Activated T-cell treated with anti-CD3 and anti-CD28 coated beads for 48 hours (primary cell): ENCODE data around the gene RIPOR3.
"Not testable (repeated sequence)": the region's sequence is repeated elsewhere in the genome, so short reads cannot be mapped to it uniquely, and the experiment has no call there.

ENCODE experiments used
- DNase-seq: peaks from one replicate; pipeline ENCODE4 v3.0.0-alpha.2; 2020; ENCODE audit warnings: low read depth

RIPOR3 gene

GRCh38 chr20:50607436-50607835, 83.9 kb downstream of the RIPOR3 start:
- DNase-seq = no peak

GRCh38 chr20:50605136-50605535, 86.2 kb downstream of the RIPOR3 start:
- DNase-seq = no peak

GRCh38 chr20:50604451-50604850, 86.9 kb downstream of the RIPOR3 start:
- DNase-seq = no peak

- DNase-seq = no peak
These were observed 88.8 kb downstream of the RIPOR3 start for GRCh38 chr20:50602432-50603088.

GRCh38 chr20:50601511-50602431, 89.6 kb downstream of the RIPOR3 start:
- no peak for DNase-seq

- no peak for DNase-seq
These were observed 91.0 kb downstream of the RIPOR3 start for GRCh38 chr20:50600281-50600895.

- not testable (repeated sequence) for DNase-seq
These were observed 92.6 kb downstream of the RIPOR3 start for GRCh38 chr20:50598768-50599167.

- no peak for DNase-seq
These were observed 93.3 kb downstream of the RIPOR3 start for GRCh38 chr20:50598074-50598473.

GRCh38 chr20:50597406-50597969, 93.9 kb downstream of the RIPOR3 start:
- DNase-seq = no peak

- DNase-seq = no peak
These were observed 94.7 kb downstream of the RIPOR3 start for GRCh38 chr20:50596694-50597021.

GRCh38 chr20:50595988-50596693, 95.2 kb downstream of the RIPOR3 start:
- no peak for DNase-seq

- no peak for DNase-seq
These were observed 95.9 kb downstream of the RIPOR3 start for GRCh38 chr20:50595433-50595895.

- no peak for DNase-seq
These were observed 96.5 kb downstream of the RIPOR3 start for GRCh38 chr20:50594591-50595432.

- DNase-seq = no peak
These were observed 97.1 kb downstream of the RIPOR3 start for GRCh38 chr20:50594231-50594590.

GRCh38 chr20:50593005-50593335, 98.4 kb downstream of the RIPOR3 start:
- no peak for DNase-seq

- no peak for DNase-seq
These were observed 98.9 kb downstream of the RIPOR3 start for GRCh38 chr20:50592282-50593004.

- DNase-seq = no peak
These were observed 100.0 kb downstream of the RIPOR3 start for GRCh38 chr20:50591233-50591852.

GRCh38 chr20:50590348-50590664, 101.0 kb downstream of the RIPOR3 start:
- DNase-seq = no peak

- DNase-seq = no peak
These were observed 101.6 kb downstream of the RIPOR3 start for GRCh38 chr20:50589548-50590347.
